Right renal cortex interstitium (tissue), 3 donors: ENCODE measurements around the gene ARHGAP12. TPM values are rescaled to one million over a fixed set of nuclear protein-coding genes. Genes with fewer than 3 reads are reported as not detected.

Source experiments
- DNase-seq, 3 donors: peaks; one replicate each; pipeline ENCODE4 v3.0.0-alpha.2; 2013; ENCODE audit warnings: low read depth in 3 of 3, low spot score in 2 of 3
- polyA plus RNA-seq, 3 donors: library from polyadenylated mRNA; unstranded; fragments of 120-200 nt; gene quantifications; one replicate each; pipeline ENCODE4 v1.2.1, GENCODE V29; 2013; ENCODE audit not compliant: insufficient read length in 3 of 3

ARHGAP12 gene
- polyA plus RNA-seq, 3 donors, result 33.9 to 36.8 (median 35.1) TPM

GRCh38 chr10:31885971-31886370 lies 42.7 kb downstream of the ARHGAP12 start:
- no peak for DNase-seq

- no peak for DNase-seq
Observed at GRCh38 chr10:31884386-31884785, 44.2 kb downstream of the ARHGAP12 start.

- DNase-seq, result no peak
Observed at GRCh38 chr10:31883397-31883796, 45.2 kb downstream of the ARHGAP12 start.

GRCh38 chr10:31878486-31878885 lies 50.1 kb downstream of the ARHGAP12 start:
- DNase-seq, result no peak

- no peak for DNase-seq
Observed at GRCh38 chr10:31876652-31877352, 51.8 kb downstream of the ARHGAP12 start.

- DNase-seq, result no peak
Observed at GRCh38 chr10:31875608-31876007, 53.0 kb downstream of the ARHGAP12 start.

GRCh38 chr10:31873724-31874123 lies 54.9 kb downstream of the ARHGAP12 start:
- DNase-seq, result no peak

- DNase-seq, result no peak
Observed at GRCh38 chr10:31871266-31872065, 57.2 kb downstream of the ARHGAP12 start.

GRCh38 chr10:31867646-31868045 lies 61.0 kb downstream of the ARHGAP12 start:
- no peak for DNase-seq

- no peak for DNase-seq
Observed at GRCh38 chr10:31866118-31866670, 62.4 kb downstream of the ARHGAP12 start.

GRCh38 chr10:31864834-31865518 lies 63.7 kb downstream of the ARHGAP12 start:
- DNase-seq, result no peak

- DNase-seq, result no peak
Observed at GRCh38 chr10:31855033-31855432, 73.6 kb downstream of the ARHGAP12 start.

- no peak for DNase-seq
Observed at GRCh38 chr10:31853629-31854028, 75.0 kb downstream of the ARHGAP12 start.

GRCh38 chr10:31851216-31851615 lies 77.4 kb downstream of the ARHGAP12 start:
- DNase-seq, result no peak

GRCh38 chr10:31847515-31847914 lies 81.1 kb downstream of the ARHGAP12 start:
- DNase-seq, result no peak

- DNase-seq, result no peak
Observed at GRCh38 chr10:31838709-31839108, 89.9 kb downstream of the ARHGAP12 start.

GRCh38 chr10:31838065-31838464 lies 90.6 kb downstream of the ARHGAP12 start:
- DNase-seq, result no peak

GRCh38 chr10:31836569-31837406 lies 91.8 kb downstream of the ARHGAP12 start:
- DNase-seq, result no peak

- no peak for DNase-seq
Observed at GRCh38 chr10:31833753-31834152, 94.9 kb downstream of the ARHGAP12 start.

- no peak for DNase-seq
Observed at GRCh38 chr10:31832261-31832660, 96.4 kb downstream of the ARHGAP12 start.
